HUDEP-2 (cell line): ENCODE data around the gene LPXN.

Experiments
- DNase-seq, 76 experiments: peaks; one replicate each; lab custom pipeline; 2025; ENCODE audit not compliant: unreplicated experiment in 76 of 76; lab: John Stamatoyannopoulos, UW

LPXN gene

GRCh38 chr11:58575377-58576020 is at the start of gene LPXN:
Gene LPXN (minus strand): TSS chr11:58575856. CDS start chr11:58575772, 84 bp downstream.
- DNase-seq: no peak

- no peak for DNase-seq
These were observed 49.4 kb upstream of the LPXN start for GRCh38 chr11:58625086-58625485.

GRCh38 chr11:58622344-58622743 is 46.7 kb upstream of the LPXN start, which contains the start of gene CNTF:
Gene CNTF (plus strand): TSS chr11:58622665. CDS start chr11:58622753, 88 bp downstream.
- no peak for DNase-seq

- DNase-seq: no peak
These were observed 46.1 kb upstream of the LPXN start for GRCh38 chr11:58621586-58622262.

GRCh38 chr11:58617976-58618557 is 42.4 kb upstream of the LPXN start:
- DNase-seq: peak in 28 of 76 experiments; percentile 2 to 56 (median 24)

GRCh38 chr11:58616594-58616993 is 40.9 kb upstream of the LPXN start:
- peak in 64 of 76 experiments; percentile 8 to 79 (median 50) for DNase-seq

GRCh38 chr11:58615559-58615958 is 39.9 kb upstream of the LPXN start:
- no peak for DNase-seq

- DNase-seq: no peak
These were observed 37.6 kb upstream of the LPXN start for GRCh38 chr11:58613228-58613627.

GRCh38 chr11:58609723-58610122 is 34.1 kb upstream of the LPXN start:
- DNase-seq: peak in 1 of 76 experiments; percentile 6

- no peak for DNase-seq
These were observed 32.7 kb upstream of the LPXN start for GRCh38 chr11:58608331-58608730.

GRCh38 chr11:58606930-58607714 is 31.5 kb upstream of the LPXN start:
- DNase-seq: no peak

GRCh38 chr11:58600510-58600909 is 24.9 kb upstream of the LPXN start:
- no peak for DNase-seq

GRCh38 chr11:58597486-58598144 is 22.0 kb upstream of the LPXN start:
- DNase-seq: no peak

GRCh38 chr11:58596621-58597020 is 21.0 kb upstream of the LPXN start:
- no peak for DNase-seq

- no peak for DNase-seq
These were observed 19.2 kb upstream of the LPXN start for GRCh38 chr11:58594826-58595225.

GRCh38 chr11:58592760-58593472 is 17.3 kb upstream of the LPXN start:
- no peak for DNase-seq

- no peak for DNase-seq
These were observed 16.0 kb upstream of the LPXN start for GRCh38 chr11:58591659-58592058.

GRCh38 chr11:58586998-58587397 is 11.3 kb upstream of the LPXN start:
- DNase-seq: no peak

- no peak for DNase-seq
These were observed 6.8 kb upstream of the LPXN start for GRCh38 chr11:58582437-58582836.

- no peak for DNase-seq
These were observed 4.7 kb upstream of the LPXN start for GRCh38 chr11:58580311-58580710.
